GM23338 (cell line): ENCODE data around the gene MAPT. TPM values are rescaled to one million over a fixed set of nuclear protein-coding genes. Genes with fewer than 3 reads are reported as not detected.
"Not testable (repeated sequence)": the region's sequence is repeated elsewhere in the genome, so short reads cannot be mapped to it uniquely, and the experiment has no call there.

Source experiments
- ATAC-seq: fragments of 200-7000 bp; cut with Tn5 transposase; 3 replicates; pipeline ENCODE4 v1.9.1; 2020
- DNase-seq: peaks from one replicate; pipeline ENCODE4 v3.0.0-alpha.2; 2015; ENCODE audit warnings: low spot score
- H2AFZ ChIP-seq: fragments of 200-600 bp; sonication (generic); 2 replicates; pipeline ENCODE4 v1.8.0; 2016; ENCODE audit warnings: antibody characterized with exemption, mild to moderate bottlenecking, moderate library complexity
- H3F3A ChIP-seq: fragments of 200-600 bp; sonication (generic); replicated peaks from 2 replicates; pipeline ENCODE4 v1.8.0; 2017; ENCODE audit warnings: antibody characterized with exemption, mixed run types, low read depth
- H3K27ac ChIP-seq: fragments of 200-600 bp; sonication (generic); 2 replicates; pipeline ENCODE4 v1.6.1; 2016; ENCODE audit warnings: low read depth
- H3K27me3 ChIP-seq: fragments of 200-600 bp; sonication (generic); 2 replicates; pipeline ENCODE4 v1.8.0; 2016; ENCODE audit warnings: mild to moderate bottlenecking, mixed run types, moderate library complexity; ENCODE audit not compliant: insufficient read depth
- H3K36me3 ChIP-seq: fragments of 200-600 bp; sonication (generic); 2 replicates; pipeline ENCODE4 v1.8.0; 2016; ENCODE audit warnings: mild to moderate bottlenecking; ENCODE audit not compliant: insufficient read depth
- H3K4me1 ChIP-seq: fragments of 200-600 bp; sonication (generic); 2 replicates; pipeline ENCODE4 v1.8.0; 2016; ENCODE audit warnings: mild to moderate bottlenecking, moderate library complexity; ENCODE audit not compliant: insufficient read depth
- H3K4me2 ChIP-seq: fragments of 200-600 bp; sonication (generic); 2 replicates; pipeline ENCODE4 v1.7.1; 2017; ENCODE audit warnings: mixed run types
- H3K4me3 ChIP-seq: fragments of 200-600 bp; sonication (generic); 2 replicates; pipeline ENCODE4 v1.6.1; 2016; ENCODE audit warnings: mixed run types
- H3K79me2 ChIP-seq: fragments of 200-600 bp; sonication (generic); replicated peaks from 2 replicates; pipeline ENCODE4 v1.8.0; 2017; ENCODE audit warnings: mild to moderate bottlenecking; ENCODE audit not compliant: insufficient read depth
- H3K9me2 ChIP-seq: fragments of 200-600 bp; sonication (generic); 2 replicates; pipeline ENCODE4 v1.8.0; 2017; ENCODE audit not compliant: insufficient read depth
- H4K20me1 ChIP-seq: fragments of 200-600 bp; sonication (generic); replicated peaks from 2 replicates; pipeline ENCODE4 v1.8.0; 2017; ENCODE audit warnings: mild to moderate bottlenecking; ENCODE audit not compliant: insufficient read depth
- H3K27ac Mint-ChIP-seq: 2 replicates; pipeline ENCODE4 v1.8.0; 2020; ENCODE audit warnings: inconsistent platforms, mild to moderate bottlenecking, moderate library complexity, mixed read lengths
- H3K27me3 Mint-ChIP-seq: 3 replicates; pipeline ENCODE4 v1.8.0; 2022; ENCODE audit warnings: low read depth, mild to moderate bottlenecking, moderate library complexity, mixed read lengths, inconsistent platforms; ENCODE audit not compliant: insufficient read depth, poor library complexity
- H3K36me3 Mint-ChIP-seq: 3 replicates; pipeline ENCODE4 v1.8.0; 2021; ENCODE audit warnings: low read depth, mild to moderate bottlenecking, inconsistent platforms, moderate library complexity, mixed read lengths
- H3K4me1 Mint-ChIP-seq: 3 replicates; pipeline ENCODE4 v1.8.0; 2020; ENCODE audit warnings: mild to moderate bottlenecking, inconsistent platforms, mixed read lengths
- H3K4me3 Mint-ChIP-seq: 3 replicates; pipeline ENCODE4 v1.8.0; 2021; ENCODE audit warnings: moderate library complexity, mild to moderate bottlenecking, inconsistent platforms, mixed read lengths
- H3K9me3 Mint-ChIP-seq: 3 replicates; pipeline ENCODE4 v1.8.0; 2020; ENCODE audit warnings: moderate library complexity, mild to moderate bottlenecking, inconsistent platforms, mixed read lengths
- CREB1 ChIP-seq: fragments of 250-450 bp; sonication (Bioruptor Pico); IDR thresholded peaks from 2 replicates; pipeline ENCODE4 v1.5.0; 2020; ENCODE audit warnings: low read depth, mild to moderate bottlenecking, moderate library complexity
- EZH2 ChIP-seq: fragments of 200-600 bp; sonication (generic); IDR thresholded peaks from one replicate; pipeline ENCODE4 v1.8.0; 2017; ENCODE audit warnings: antibody characterized with exemption, mild to moderate bottlenecking, low read depth; ENCODE audit not compliant: unreplicated experiment
- EZH2phosphoT487 ChIP-seq: fragments of 200-600 bp; sonication (generic); IDR thresholded peaks from one replicate; pipeline ENCODE4 v1.8.1; 2018; ENCODE audit warnings: antibody characterized with exemption; ENCODE audit not compliant: unreplicated experiment
- JUNB ChIP-seq: IDR thresholded peaks from one replicate; pipeline ENCODE4 v1.6.1; 2016; ENCODE audit warnings: antibody characterized with exemption; ENCODE audit not compliant: unreplicated experiment
- NANOG ChIP-seq: IDR thresholded peaks from 2 replicates; pipeline ENCODE4 v1.6.1; 2016; ENCODE audit warnings: antibody characterized with exemption, borderline replicate concordance
- POLR2AphosphoS5 ChIP-seq: IDR thresholded peaks from 2 replicates; pipeline ENCODE4 v1.6.1; 2016; ENCODE audit warnings: antibody characterized with exemption, low read depth
- ZNF114 ChIP-seq: fragments of 250-450 bp; sonication (Bioruptor Pico); IDR thresholded peaks from 2 replicates; pipeline ENCODE4 v1.5.0; 2020; ENCODE audit warnings: mild to moderate bottlenecking, moderate library complexity
- ZNF462 ChIP-seq: fragments of 250-450 bp; sonication (Bioruptor Pico); IDR thresholded peaks from 2 replicates; pipeline ENCODE4 v1.5.0; 2020; ENCODE audit warnings: mild to moderate bottlenecking, moderate library complexity
- polyA plus RNA-seq: library from polyadenylated mRNA; unstranded; fragments of >200 nt; fragmentation: Nextera tagmentation; extraction: Ambion mirVana; gene quantifications from 2 replicates; pipeline ENCODE4 v1.2.1, GENCODE V29; 2016
- total RNA-seq: library from RNA; depleted of rRNA; stranded (reverse); fragments of >200 nt; shearing (Covaris generic); gene quantifications from 2 replicates; pipeline ENCODE4 v1.2.3, GENCODE V29; 2014

MAPT gene
- total and polyA plus RNA-seq, 2 experiments from 2014 or later = 1.1 to 2.1 TPM

GRCh38 chr17:46013127-46013501, 118.8 kb downstream of the MAPT start:
- Histone ChIP-seq H3K27me3 (no peaks in the 10 kb centered on the region), H3K27ac (no peak overlapping the region), H4K20me1 (no peaks in the 10 kb centered on the region), H3K4me3 (no peak overlapping the region), H2AFZ (no peak overlapping the region), H3K4me2 (no peak overlapping the region), H3F3A (no peaks in the 10 kb centered on the region), H3K79me2 (no peaks in the 10 kb centered on the region), H3K4me1 (no peaks in the 10 kb centered on the region), H3K9me2 (no peaks in the 10 kb centered on the region), H3K36me3 (no peaks in the 10 kb centered on the region)
- H3K27ac Mint-ChIP-seq = no peak overlapping the region
- no peak overlapping the region for H3K4me3 Mint-ChIP-seq
- H3K4me1 Mint-ChIP-seq = no peaks in the 10 kb centered on the region; the same call in 2 of the 3 replicates
- H3K9me3 Mint-ChIP-seq = no peaks in the 10 kb centered on the region
- no peak for TF ChIP-seq EZH2
- no peak for DNase-seq
- no peak for ATAC-seq
- no peaks in the 10 kb centered on the region for H3K36me3 Mint-ChIP-seq
- peaks cover 8% of the 10 kb centered on the region for H3K27me3 Mint-ChIP-seq

GRCh38 chr17:46013502-46014165, 119.3 kb downstream of the MAPT start:
- no peaks in the 10 kb centered on the region for H3K4me1 ChIP-seq
- no peak overlapping the region for H3K4me3 ChIP-seq
- peaks cover 8% of the 10 kb centered on the region for H3K27me3 Mint-ChIP-seq
- H3F3A ChIP-seq = no peaks in the 10 kb centered on the region
- H3K27ac Mint-ChIP-seq = no peak overlapping the region
- H2AFZ ChIP-seq = no peak overlapping the region
- peaks cover 4% of the 10 kb centered on the region; the same call in 2 of the 3 replicates for H3K9me3 Mint-ChIP-seq
- H3K36me3 ChIP-seq = no peaks in the 10 kb centered on the region
- no peaks in the 10 kb centered on the region for H3K9me2 ChIP-seq
- ATAC-seq (no peak), DNase-seq (no peak)
- H3K79me2 ChIP-seq = no peaks in the 10 kb centered on the region
- H4K20me1 ChIP-seq = no peaks in the 10 kb centered on the region
- no peaks in the 10 kb centered on the region for H3K27me3 ChIP-seq
- no peaks in the 10 kb centered on the region for H3K36me3 Mint-ChIP-seq
- TF ChIP-seq ZNF462 (no peak), CREB1 (CRISPR knock-in tag) (no peak), EZH2phosphoT487 (no peak), JUNB (no peak), NANOG (no peak), EZH2 (no peak), POLR2AphosphoS5 (no peak), ZNF114 (CRISPR knock-in tag) (no peak)
- no peak overlapping the region for H3K4me3 Mint-ChIP-seq
- H3K27ac ChIP-seq = no peak overlapping the region
- no peaks in the 10 kb centered on the region; the same call in 2 of the 3 replicates for H3K4me1 Mint-ChIP-seq
- H3K4me2 ChIP-seq = no peak overlapping the region

GRCh38 chr17:46019408-46019925, 125.1 kb downstream of the MAPT start:
- not testable (repeated sequence) for H3K4me3 Mint-ChIP-seq, H2AFZ ChIP-seq, H3K4me3 ChIP-seq, ATAC-seq, H3K79me2 ChIP-seq, H3K27ac ChIP-seq, H3F3A ChIP-seq, H3K4me2 ChIP-seq, H3K36me3 Mint-ChIP-seq, H3K9me3 Mint-ChIP-seq, H3K9me2 ChIP-seq, H3K27me3 Mint-ChIP-seq, H4K20me1 ChIP-seq, H3K4me1 ChIP-seq, DNase-seq, H3K27ac Mint-ChIP-seq, H3K36me3 ChIP-seq, H3K4me1 Mint-ChIP-seq, H3K27me3 ChIP-seq
